Measurements from ENCODE around the gene PAFAH1B1.
"Not testable (repeated sequence)": the region's sequence is repeated elsewhere in the genome, so short reads cannot be mapped to it uniquely, and the experiment has no call there.

PAFAH1B1 gene

GRCh38 chr17:2690165-2691068 lies 97.0 kb downstream of the PAFAH1B1 start:
- DNase-seq, result no peak

GRCh38 chr17:2691069-2691871 lies 97.8 kb downstream of the PAFAH1B1 start:
- no peak for DNase-seq

GRCh38 chr17:2691965-2692780 lies 98.7 kb downstream of the PAFAH1B1 start:
- no peak for DNase-seq

DNA sequence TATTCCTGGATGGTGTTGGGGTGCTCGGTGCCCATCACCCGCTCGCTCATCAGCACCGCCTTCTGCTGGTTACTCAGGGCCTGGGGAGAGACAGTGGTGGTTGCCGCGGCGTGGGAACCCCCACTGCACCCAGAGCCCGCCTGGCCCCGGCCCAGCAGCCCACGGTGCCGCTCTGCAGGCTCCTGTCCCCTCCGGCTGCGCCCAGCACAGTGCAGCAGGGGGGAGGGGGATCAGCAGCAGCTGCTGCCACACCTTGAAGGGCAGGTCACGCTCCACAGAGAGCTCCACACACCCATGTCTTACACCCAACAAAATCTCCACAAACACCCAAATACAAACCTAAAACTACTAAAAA lies 99.3 kb downstream of the PAFAH1B1 start:
- DNase-seq, result no peak

DNA sequence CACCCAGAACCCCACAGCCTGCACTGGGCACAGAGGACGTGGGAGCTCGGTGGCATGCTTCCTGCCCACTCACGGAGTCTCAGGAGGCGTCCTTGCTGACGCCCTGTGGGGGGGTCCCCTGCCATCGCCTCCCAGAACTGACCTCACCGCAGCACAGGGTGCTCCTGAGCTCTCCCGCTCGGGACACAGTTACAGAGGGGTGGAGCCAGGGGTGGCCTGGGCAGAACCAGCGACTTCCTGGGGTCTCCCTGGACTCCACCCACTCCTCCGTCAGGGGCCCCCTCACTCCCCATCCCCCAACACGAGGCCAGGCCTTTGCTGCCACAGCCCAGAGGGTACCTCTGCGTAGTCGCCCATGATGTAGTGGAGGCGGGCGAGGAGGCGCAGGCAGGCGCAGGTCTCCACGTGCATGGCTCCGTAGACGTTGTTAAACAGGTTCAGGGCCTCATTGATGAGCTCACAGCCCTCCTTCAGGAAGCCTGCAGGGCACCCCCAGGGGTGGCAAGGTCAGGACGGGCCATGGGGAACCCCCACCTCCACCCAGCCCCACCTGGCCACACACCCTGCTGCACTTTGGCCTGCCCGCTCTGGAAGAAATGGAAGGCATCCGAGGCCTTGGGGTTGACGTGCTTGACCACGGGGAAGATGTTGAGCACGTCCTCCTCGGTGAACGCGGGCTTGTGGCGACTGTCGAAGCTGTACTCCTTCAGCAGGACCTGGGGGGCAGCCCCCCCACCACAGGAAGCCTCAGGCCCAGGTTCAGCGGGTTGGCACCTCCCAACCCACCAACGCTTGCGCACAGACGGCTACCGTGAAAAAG lies 100.3 kb downstream of the PAFAH1B1 start:
- no peak for DNase-seq

- no peak for DNase-seq
Measured at GRCh38 chr17:2694381-2695242, 101.2 kb downstream of the PAFAH1B1 start.

- no peak for DNase-seq
Measured at GRCh38 chr17:2695243-2695960, 101.9 kb downstream of the PAFAH1B1 start.

DNA sequence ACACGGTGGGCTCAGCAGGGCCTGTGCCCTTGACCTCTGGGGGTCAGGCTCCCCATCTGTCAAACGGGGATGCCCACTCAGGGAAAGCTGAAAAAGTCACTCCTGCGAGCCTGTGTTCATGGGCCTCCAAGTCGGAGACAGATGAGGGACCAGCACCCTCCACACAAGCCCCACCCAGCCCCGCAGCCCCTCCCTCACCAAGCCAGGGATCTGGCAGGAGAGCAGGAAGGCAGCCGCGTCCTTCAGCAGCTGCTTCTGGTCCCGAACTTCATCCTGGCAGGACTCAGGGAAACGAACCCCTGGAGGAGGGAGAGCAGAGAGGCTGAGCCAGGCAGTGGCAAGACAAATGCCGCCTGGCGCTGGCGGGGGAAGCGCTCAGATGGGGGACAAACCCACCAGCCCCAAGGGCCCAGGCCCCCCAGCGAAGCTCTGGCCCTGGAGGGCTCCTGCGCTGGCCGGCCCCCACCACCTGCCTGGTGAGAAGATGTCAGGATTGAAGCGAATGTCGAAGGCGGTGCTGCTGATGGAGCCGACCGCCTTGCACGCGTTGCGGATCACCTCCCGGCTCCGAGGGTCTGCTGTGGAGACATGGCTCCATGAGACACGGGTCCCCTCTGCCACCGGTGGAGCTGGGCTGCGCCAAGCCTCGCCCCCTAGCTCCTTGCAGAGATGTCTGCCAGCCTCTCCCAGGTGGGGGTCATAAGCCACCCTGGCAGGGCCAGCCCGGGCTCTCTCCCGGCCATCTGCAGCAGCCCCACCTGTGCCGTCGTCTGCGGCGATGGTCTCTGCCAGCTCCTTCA lies 102.7 kb downstream of the PAFAH1B1 start:
- no peak for DNase-seq

DNA sequence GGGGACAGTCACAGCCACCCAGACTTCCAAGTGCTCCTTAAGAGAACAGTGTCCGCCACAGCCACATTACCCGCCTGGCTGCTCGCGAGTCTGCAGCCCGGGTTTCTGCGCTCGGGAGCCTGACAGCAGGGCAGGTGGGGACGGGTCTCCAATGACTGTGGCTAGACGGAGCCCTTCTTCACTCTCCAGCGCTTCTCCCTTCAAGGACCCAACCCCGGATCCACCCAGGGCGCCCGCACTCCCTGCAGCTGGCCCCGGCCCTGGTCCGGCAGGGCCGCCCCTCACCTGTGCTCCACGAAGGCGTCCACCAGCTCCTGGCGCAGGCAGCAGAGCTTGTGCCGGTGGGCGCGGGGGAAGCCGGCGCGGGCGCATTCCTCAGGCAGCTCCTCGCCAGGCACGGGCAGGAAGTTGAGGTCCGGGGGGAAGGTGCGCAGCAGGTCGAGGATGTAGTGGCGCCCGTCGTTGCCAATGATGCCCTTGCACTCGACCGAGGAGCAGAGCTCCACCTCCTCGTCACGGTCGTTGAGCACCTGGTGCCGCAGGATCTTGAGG lies 104.2 kb downstream of the PAFAH1B1 start:
- no peak for DNase-seq

- DNase-seq, result not testable (repeated sequence)
Measured at GRCh38 chr17:2699216-2699805, 105.9 kb downstream of the PAFAH1B1 start.

DNA sequence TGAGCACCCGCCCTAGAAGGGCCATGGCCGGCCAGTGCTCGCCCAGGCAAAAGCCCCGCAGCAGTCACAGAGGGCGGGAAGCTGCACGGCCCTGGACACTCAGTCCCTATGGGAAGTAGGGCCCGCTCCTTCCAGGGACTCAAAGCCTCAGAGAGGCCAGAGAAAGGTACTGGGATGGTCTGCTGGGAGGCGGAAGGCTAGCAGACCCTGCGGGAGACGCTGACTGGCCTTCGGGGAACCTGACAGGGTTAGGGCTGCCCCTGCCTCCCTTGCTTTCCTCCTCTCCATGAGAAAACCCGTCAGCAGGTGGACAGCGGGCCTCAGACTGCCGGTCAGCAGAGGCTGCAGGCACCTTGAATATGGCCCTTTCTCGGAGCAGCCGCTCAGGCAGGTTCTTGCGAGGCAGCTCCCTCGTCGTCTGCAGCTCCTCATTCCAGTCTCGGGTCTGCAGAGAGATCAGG lies 106.6 kb downstream of the PAFAH1B1 start:
- no peak for DNase-seq

DNA sequence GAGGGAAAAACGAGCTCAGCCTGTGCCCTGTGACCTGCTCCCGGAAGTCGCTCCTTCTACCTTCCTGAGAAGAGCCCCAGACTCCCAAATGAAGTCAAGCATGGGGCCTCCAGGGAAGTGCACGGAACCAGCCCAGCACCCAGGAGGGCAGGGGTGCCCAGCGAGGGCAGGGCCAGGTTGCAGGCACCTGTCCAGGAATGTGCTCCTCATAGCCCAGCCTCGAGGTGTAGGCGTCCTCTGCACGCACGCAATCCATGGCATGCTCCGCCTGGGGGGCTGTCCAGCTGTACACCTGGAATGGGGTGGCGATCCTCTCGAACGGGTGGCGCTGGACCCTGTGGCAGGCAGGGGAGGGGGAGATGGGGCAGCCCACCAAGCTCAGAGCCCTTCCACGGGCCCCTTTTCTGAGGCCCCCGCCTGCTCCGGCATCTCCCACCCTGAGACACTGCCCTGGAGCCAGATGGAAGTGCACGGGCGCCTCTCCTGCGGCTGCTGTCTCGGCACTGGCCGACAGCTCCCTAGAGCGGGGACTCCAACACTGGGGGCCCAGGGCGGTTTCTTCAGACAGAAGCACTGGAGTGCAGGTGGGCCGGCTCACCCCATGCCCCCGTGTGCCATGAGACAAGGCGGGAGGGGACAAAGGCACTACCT lies 107.2 kb downstream of the PAFAH1B1 start:
- DNase-seq, result no peak

GRCh38 chr17:2701161-2701995 lies 107.9 kb downstream of the PAFAH1B1 start:
- no peak for DNase-seq

- no peak for DNase-seq
Measured at GRCh38 chr17:2701996-2702741, 108.7 kb downstream of the PAFAH1B1 start.

DNA sequence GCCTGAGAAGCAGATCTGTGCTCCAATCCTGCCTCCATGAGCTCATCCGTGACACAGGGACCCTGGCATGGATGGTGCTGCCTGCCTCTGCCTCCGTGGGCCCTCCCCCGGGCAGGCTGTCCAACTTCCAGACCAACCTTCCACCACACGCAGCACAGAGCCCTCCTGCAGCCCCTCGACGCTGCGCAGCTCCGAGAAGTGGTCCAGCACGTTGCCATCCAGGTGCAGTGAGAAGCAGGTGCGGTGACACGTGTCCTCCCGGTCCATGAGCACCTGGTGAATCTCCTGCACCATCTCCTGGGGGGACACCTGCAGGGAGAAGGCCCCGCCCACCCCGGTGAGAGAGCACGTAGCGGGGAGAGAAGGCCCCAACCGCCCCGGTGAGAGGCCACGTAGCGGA lies 109.7 kb downstream of the PAFAH1B1 start:
- no peak for DNase-seq

GRCh38 chr17:2703606-2704005 lies 110.2 kb downstream of the PAFAH1B1 start:
- DNase-seq, result no peak
